ENCODE measurements around the gene RCL1.

RCL1 gene

GRCh38 chr9:4861736-4862451 lies 69.2 kb downstream of the RCL1 start:
- TF ChIP-seq CTCF (conservative IDR thresholded peaks at IDR 0.05): no peak
- H3K27ac ChIP-seq: no peak overlapping the region

DNA sequence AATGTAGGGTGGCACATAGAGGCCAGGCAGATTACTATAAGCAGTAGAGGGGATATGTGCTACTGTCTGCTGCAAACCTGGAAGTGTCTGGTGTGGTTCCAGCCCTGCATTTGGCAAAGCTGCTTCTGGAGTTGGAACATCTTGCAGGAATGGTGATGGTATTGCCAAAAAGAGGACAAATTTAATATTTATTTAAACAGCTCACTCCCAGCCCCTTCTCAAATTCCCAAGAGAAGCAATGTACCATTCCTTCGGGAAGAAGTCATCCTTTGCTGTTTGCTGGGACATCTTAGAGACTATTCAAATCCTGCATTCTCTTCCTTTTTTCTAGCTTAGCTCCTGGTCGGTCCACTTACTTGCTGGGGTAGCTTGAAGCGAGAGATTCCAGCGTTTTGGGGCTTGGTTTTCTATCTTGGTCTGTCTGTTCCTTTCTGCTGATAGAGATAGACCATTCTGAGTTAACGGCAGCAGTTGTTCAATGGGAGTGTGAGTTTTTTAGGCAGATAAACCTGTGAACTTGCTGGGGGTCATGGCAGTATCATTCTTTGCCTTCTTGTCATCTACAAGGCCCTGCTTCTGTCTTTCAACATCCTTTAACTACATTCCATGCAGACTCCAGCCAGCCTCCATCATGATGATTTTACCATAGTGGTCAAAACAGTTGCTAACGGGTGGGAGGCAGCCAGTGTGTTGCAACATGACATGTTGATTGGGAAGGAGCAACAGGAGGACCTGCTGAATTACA lies 69.9 kb downstream of the RCL1 start:
- no peak for TF ChIP-seq CTCF (conservative IDR thresholded peaks at IDR 0.05)
- H3K27ac ChIP-seq: no peak overlapping the region

DNA sequence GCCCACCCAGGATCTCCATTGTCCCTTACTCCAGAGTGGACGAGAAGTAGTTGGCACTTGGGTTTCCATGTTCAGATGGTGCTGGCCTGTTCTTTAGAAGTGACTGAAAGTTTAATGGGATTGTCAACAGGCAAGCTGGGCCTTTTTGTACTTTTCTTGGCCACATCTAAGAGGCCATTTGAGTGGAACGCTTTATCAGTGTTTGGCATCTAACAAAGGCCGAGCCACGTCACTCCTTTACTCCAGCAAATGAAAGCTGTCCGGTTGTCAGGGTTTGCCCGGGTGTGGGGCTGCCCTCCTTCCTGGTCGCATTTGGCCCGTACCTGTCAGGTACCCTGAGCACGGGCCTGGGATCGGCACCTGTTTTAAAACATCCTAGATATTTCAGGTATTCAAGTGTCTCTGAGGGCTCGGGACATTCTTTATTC lies 71.5 kb downstream of the RCL1 start:
- TF ChIP-seq CTCF (conservative IDR thresholded peaks at IDR 0.05): no peak
- no peak overlapping the region for H3K27ac ChIP-seq

GRCh38 chr9:4864698-4865097 lies 72.0 kb downstream of the RCL1 start:
- TF ChIP-seq CTCF (conservative IDR thresholded peaks at IDR 0.05): no peak
- H3K27ac ChIP-seq: no peak overlapping the region

DNA sequence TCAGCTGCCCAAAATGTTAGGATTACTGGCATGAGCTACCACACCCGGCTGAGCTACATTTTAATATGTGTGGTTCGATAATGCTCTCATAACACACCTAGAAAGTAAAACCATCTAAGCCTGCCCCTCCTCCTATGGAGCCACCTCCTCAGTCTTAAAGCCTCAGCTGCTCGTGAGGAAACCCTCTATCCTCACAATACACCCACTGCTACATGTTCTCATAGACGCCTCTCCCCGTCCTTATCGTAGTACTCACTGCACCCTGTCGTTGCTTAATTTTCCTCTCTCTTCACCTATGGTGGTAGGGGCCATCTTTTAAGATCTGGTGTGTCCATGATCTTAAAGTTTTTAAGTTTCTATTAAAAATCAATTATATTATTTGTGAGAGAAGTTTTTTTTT lies 72.9 kb downstream of the RCL1 start:
- TF ChIP-seq CTCF (conservative IDR thresholded peaks at IDR 0.05): no peak
- H3K27ac ChIP-seq: no peak overlapping the region

DNA sequence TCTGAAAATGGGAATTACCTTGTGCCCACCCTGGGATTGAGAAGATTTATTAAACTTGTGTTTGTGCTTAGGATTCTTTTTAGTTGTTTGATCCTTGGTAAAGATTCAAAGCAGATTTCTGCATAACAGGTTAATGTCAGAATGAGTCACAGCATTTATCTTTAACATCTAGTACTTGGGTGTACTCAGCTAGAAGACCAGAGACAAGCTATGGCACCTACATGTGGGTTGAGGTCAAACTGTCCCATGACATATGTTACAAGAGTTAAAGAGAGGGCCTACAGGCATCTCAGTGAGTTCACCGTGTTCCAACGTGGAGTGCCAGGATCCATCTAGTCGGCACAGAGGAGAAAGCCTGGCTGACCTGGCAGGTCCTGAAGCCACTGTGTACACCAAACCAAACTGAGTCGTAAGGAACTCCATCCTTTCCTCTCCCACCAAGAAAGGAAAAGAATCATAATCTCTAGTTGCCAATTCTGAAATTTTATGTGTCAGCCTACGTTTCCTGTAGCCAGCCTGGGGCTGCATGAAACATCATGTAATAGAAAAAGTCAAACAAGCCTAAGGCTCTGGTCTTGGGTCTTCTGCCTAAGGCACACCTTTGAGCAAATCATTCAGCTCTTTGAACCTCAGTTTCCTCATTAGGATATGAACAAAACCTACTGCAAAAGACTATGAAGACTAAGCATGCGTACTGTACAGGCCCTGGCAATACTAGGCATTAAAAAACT lies 73.7 kb downstream of the RCL1 start:
- no peak overlapping the region for H3K27ac ChIP-seq
- TF ChIP-seq CTCF (conservative IDR thresholded peaks at IDR 0.05): no peak

GRCh38 chr9:4873066-4873465 lies 80.3 kb downstream of the RCL1 start:
- H3K27ac ChIP-seq: no peak overlapping the region

More at GRCh38 chr9:4873066-4873465, 80.3 kb downstream of the RCL1 start:
- TF ChIP-seq CTCF (conservative IDR thresholded peaks at IDR 0.05): no peak

Measured in VCaP (cell line).